Esophagus muscularis mucosa (tissue), 4 donors: ENCODE results near the gene AOC3. TPM values are rescaled to one million over a fixed set of nuclear protein-coding genes. Genes with fewer than 3 reads are reported as not detected.
A peak's percentile ranks its signal among the peaks of the same experiment; 100 is the strongest.

Experiments used
- DNase-seq: peaks from one replicate; pipeline ENCODE4 v3.0.0-alpha.2; 2017; ENCODE audit errors: extremely low spot score
- H3K27ac ChIP-seq, 4 donors: fragments of 200-600 bp; sonication (generic); replicated peaks in 1 of 4; 1 replicate in 3 of 4; 2 replicates in 1 of 4; pipeline ENCODE4 v1.5.1; 2016 to 2019; ENCODE audit warnings: mild to moderate bottlenecking in 1 of 4
- H3K27me3 ChIP-seq, 4 donors: fragments of 200-600 bp; sonication (generic); one replicate each; pipeline versions ENCODE4 v1.5.1 to v1.6.0; 2016 to 2019
- H3K36me3 ChIP-seq, 4 donors: fragments of 200-600 bp; sonication (generic); one replicate each; pipeline ENCODE4 v1.5.1; 2016 to 2019
- H3K4me1 ChIP-seq, 4 donors: fragments of 200-600 bp; sonication (generic); one replicate each; pipeline ENCODE4 v1.5.1; 2016 to 2019
- H3K4me3 ChIP-seq, 4 donors: fragments of 200-600 bp; sonication (generic); 1 replicate in 2 of 4; 2 replicates in 2 of 4; pipeline ENCODE4 v1.5.1; 2016 to 2019; ENCODE audit warnings: mild to moderate bottlenecking in 4 of 4, moderate library complexity in 1 of 4
- H3K9me3 ChIP-seq, 4 donors: fragments of 200-600 bp; sonication (generic); 1 replicate in 3 of 4; 2 replicates in 1 of 4; pipeline ENCODE4 v1.5.1; 2016 to 2019
- EP300 ChIP-seq: sonication (generic); formaldehyde crosslinking; IDR thresholded peaks from one replicate; pipeline ENCODE4 v1.6.1; 2017; ENCODE audit warnings: antibody characterized with exemption
- POLR2A ChIP-seq: fragments of 450-650 bp; IDR thresholded peaks from one replicate; pipeline ENCODE4 v1.6.1; 2017; ENCODE audit warnings: antibody characterized with exemption, moderate library complexity, mild to moderate bottlenecking, low read depth
- POLR2AphosphoS5 ChIP-seq, 2 donors: sonication (generic); formaldehyde crosslinking; IDR thresholded peaks; one replicate each; pipeline ENCODE4 v1.6.1; 2017; ENCODE audit warnings: antibody characterized with exemption in 2 of 2
- WGBS: methylation state at CpG from one replicate; pipeline ENCODE4 v1.1.5; 2018; 5-methylcytosine and 5-hydroxymethylcytosine counted together
- intact Hi-C: fragments of 100-400 bp; cut with DNase I; formaldehyde crosslinking; loops from one replicate; pipeline ENCODE4 v1.15.1; 2023
- total RNA-seq, 4 donors: library from RNA; depleted of rRNA; stranded (reverse); fragments of >200 nt; gene quantifications; one replicate each; pipeline versions ENCODE4 v1.1.0 to v1.2.1, GENCODE V29; 2016
- TF ChIP-seq, protein P1 (sequence below), 3 experiments: fragments of 200-600 bp in 2 of 3; fragments of 450-650 bp in 1 of 3; sonication (generic) in 2 of 3; IDR thresholded peaks; one replicate each; pipeline ENCODE4 v1.5.1; 2017 to 2019; ENCODE audit warnings: antibody characterized with exemption in 3 of 3, mild to moderate bottlenecking in 2 of 3, moderate library complexity in 1 of 3

AOC3 gene
- total RNA-seq, 4 donors from 2014 or later = 89.0 to 242 (median 118) TPM

- no peaks in the 10 kb centered on the region for H3K9me3 ChIP-seq
- WGBS = 97% methylated on average over 6 of the region's 6 CpGs
- TF ChIP-seq POLR2A (no peak), POLR2AphosphoS5 (IDR thresholded peaks at IDR 0.05) (no peak), EP300 (no peak)
- TF ChIP-seq, protein P1, sequence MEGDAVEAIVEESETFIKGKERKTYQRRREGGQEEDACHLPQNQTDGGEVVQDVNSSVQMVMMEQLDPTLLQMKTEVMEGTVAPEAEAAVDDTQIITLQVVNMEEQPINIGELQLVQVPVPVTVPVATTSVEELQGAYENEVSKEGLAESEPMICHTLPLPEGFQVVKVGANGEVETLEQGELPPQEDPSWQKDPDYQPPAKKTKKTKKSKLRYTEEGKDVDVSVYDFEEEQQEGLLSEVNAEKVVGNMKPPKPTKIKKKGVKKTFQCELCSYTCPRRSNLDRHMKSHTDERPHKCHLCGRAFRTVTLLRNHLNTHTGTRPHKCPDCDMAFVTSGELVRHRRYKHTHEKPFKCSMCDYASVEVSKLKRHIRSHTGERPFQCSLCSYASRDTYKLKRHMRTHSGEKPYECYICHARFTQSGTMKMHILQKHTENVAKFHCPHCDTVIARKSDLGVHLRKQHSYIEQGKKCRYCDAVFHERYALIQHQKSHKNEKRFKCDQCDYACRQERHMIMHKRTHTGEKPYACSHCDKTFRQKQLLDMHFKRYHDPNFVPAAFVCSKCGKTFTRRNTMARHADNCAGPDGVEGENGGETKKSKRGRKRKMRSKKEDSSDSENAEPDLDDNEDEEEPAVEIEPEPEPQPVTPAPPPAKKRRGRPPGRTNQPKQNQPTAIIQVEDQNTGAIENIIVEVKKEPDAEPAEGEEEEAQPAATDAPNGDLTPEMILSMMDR (IDR thresholded peaks at IDR 0.05) = no peak
- intact Hi-C loops = no loop called here
- H3K36me3 ChIP-seq = peaks cover 34 to 62% (median 59%) of the 10 kb centered on the region in 4 donors
- peaks cover 17 to 32% (median 25%) of the 10 kb centered on the region in 4 donors for H3K4me1 ChIP-seq
- no peaks in the 10 kb centered on the region for H3K27me3 ChIP-seq
- no peak overlapping the region for H3K4me3 ChIP-seq
- no peak for DNase-seq
- H3K27ac ChIP-seq = no peak overlapping the region
These were observed 15.3 kb upstream of the AOC3 start for GRCh38 chr17:42835732-42836131.

DNA sequence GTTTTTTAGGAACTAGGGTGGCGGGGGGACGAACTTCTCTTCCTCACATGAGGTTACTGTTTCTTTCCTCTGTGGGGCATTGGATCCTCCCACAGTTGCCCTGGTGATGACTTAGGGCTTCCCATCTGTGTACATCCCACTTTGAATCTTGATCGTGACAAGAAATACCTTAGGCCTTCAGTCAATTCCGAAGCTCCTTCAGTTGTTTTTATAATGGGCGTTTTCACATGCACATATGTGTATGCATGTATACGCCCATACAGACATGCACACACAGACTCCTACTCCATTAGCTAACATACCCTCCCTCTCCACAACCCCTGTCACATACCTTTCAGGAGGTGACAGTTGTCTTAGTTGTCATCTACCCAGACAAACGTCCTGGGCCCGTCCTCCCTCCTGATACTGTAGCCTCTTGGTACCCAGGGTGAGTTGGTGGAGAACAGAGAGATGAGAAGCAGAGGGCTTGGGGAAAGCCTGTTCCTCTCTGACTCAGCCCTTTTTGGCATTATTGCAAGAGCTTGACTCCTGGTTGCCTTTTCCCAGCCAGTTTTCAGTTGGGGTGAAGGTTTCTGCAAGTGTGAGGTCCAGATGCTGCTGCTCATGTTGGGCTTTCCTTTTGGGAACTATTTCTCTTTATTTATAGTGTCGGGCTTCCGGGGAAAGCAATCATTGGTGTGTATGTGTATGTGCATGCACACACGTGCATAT lies 8.9 kb upstream of the AOC3 start:
- no peak overlapping the region for H3K27ac ChIP-seq
- H3K36me3 ChIP-seq = peaks cover 36 to 87% (median 83%) of the 10 kb centered on the region in 4 donors
- no peaks in the 10 kb centered on the region for H3K27me3 ChIP-seq
- no peak for DNase-seq
- H3K4me3 ChIP-seq = no peak overlapping the region
- 63% methylated on average over 11 of the region's 11 CpGs for WGBS
- peaks cover 13 to 25% (median 20%) of the 10 kb centered on the region in 4 donors for H3K4me1 ChIP-seq
- no peaks in the 10 kb centered on the region for H3K9me3 ChIP-seq
- TF ChIP-seq POLR2A = no peak
- TF ChIP-seq, protein P1 (IDR thresholded peaks at IDR 0.05) = no peak
- TF ChIP-seq POLR2AphosphoS5 (IDR thresholded peaks at IDR 0.05) = no peak
- no peak for TF ChIP-seq EP300
- intact Hi-C loops = loop anchor here (2.0 kb wide), 1 partner anchor 87 kb away; no protein-coding TSS in a partner anchor

DNA sequence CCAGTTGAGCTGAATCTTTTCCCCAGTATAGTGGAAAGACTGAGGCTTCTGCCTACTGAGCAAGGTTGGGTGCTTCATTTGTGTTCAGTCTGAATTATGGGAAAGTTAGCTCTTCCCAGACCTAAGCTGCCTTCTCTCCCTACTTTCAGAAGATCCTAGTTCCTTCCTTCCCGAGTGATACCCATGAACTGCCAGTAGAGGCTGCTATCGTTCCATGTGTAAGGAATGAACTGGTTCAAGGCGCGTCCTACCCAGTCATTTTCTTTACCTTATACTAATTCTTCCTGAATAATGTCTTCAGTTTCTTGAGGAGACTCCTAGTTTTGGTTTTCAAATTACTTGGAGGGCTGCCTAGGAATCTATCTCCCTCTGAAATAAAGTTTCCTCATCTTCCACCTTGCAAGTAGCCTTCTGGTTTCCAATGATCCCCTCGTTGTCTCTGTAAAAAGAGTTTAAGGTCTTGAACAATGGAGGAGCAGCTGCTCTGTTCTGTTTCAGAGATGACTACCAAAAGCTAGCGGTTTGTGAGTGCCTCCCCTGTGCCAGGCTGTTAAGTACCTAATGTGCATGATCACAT lies 7.6 kb upstream of the AOC3 start:
- DNase-seq = no peak
- intact Hi-C loops = loop anchor here (2.0 kb wide), 1 partner anchor 85 kb away; no protein-coding TSS in a partner anchor
- peak overlapping the region; percentile 34 to 56 (median 53) for H3K27ac ChIP-seq

GRCh38 chr17:42844271-42844670 lies 6.7 kb upstream of the AOC3 start, which contains the start of gene AOC2:
Gene AOC2, plus strand, starts transcription at chr17:42844580. Its CDS starts 47 bp downstream, at chr17:42844627.
- DNase-seq = no peak
- Histone ChIP-seq H3K27me3 (no peaks in the 10 kb centered on the region), H3K4me1 (peaks cover 15 to 34% (median 31%) of the 10 kb centered on the region in 4 donors), H3K27ac (peak within 1 kb of the TSS; percentile 53 to 66 (median 54)), H3K36me3 (peaks cover 19 to 65% (median 61%) of the 10 kb centered on the region in 4 donors), H3K9me3 (no peaks in the 10 kb centered on the region), H3K4me3 (no peak within 1 kb of the TSS)
- intact Hi-C loops = loop anchor here (2.0 kb wide), 1 partner anchor 93 kb away; no protein-coding TSS in a partner anchor
- TF ChIP-seq POLR2A = no peak
- no peak for TF ChIP-seq POLR2AphosphoS5 (IDR thresholded peaks at IDR 0.05)
- TF ChIP-seq, protein P1 (IDR thresholded peaks at IDR 0.05) = no peak
- TF ChIP-seq EP300 = no peak
- WGBS = 68% methylated on average over 4 of the region's 4 CpGs

More for the DNA sequence above, 7.6 kb upstream of the AOC3 start:
- no peak overlapping the region for H3K4me3 ChIP-seq
- 33% methylated on average over 6 of the region's 6 CpGs for WGBS
- peaks cover 28 to 74% (median 69%) of the 10 kb centered on the region in 4 donors for H3K36me3 ChIP-seq
- H3K9me3 ChIP-seq = no peaks in the 10 kb centered on the region
- peaks cover 15 to 31% (median 25%) of the 10 kb centered on the region in 4 donors for H3K4me1 ChIP-seq
- TF ChIP-seq POLR2AphosphoS5 (IDR thresholded peaks at IDR 0.05) = no peak
- TF ChIP-seq, protein P1 (IDR thresholded peaks at IDR 0.05) = peak; percentile 92 to 98 (median 95)
- H3K27me3 ChIP-seq = no peaks in the 10 kb centered on the region
